Measurements from ENCODE around the gene PHF2. TPM values are rescaled to one million over a fixed set of nuclear protein-coding genes. Genes with fewer than 3 reads are reported as not detected.

Gene PHF2
- polyA plus RNA-seq, 3 donors, result 0.40 to 16.0 (median 0.97) TPM

GRCh38 chr9:93560991-93561390, 15.4 kb upstream of the PHF2 start:
- TF ChIP-seq CTCF (IDR thresholded peaks at IDR 0.05), result no peak
- Histone ChIP-seq H3K4me3 (replicated peaks in 1 of 3; ENCODE audit: low read depth in 2 of 3, low read length in 3 of 3) (no peak overlapping the region), H2AFZ (ENCODE audit: insufficient read depth, low read depth, low read length, poor library complexity, severe bottlenecking) (no peak overlapping the region), H3K79me2 (ENCODE audit: insufficient read depth, low read length) (no peaks in the 10 kb centered on the region), H3K4me1 (ENCODE audit: control insufficient read depth in 1 of 2, insufficient read depth in 2 of 2, low read length in 2 of 2) (peaks cover 2 to 3% of the 10 kb centered on the region in 2 donors), H3K9me3 (replicated peaks in 1 of 2; ENCODE audit: control insufficient read depth in 1 of 2, insufficient read depth in 1 of 2, low read length in 2 of 2) (no peaks in the 10 kb centered on the region), H3K36me3 (replicated peaks in 1 of 2; ENCODE audit: control insufficient read depth in 1 of 2, insufficient read depth in 2 of 2, low read length in 2 of 2) (peaks cover 81 to 93% of the 10 kb centered on the region in 2 donors), H3K27ac (ENCODE audit: low read depth in 1 of 2, low read length in 2 of 2) (no peak overlapping the region), H3K9ac (ENCODE audit: insufficient read depth, low read length, poor library complexity, severe bottlenecking) (no peak overlapping the region), H3K4me2 (replicated peaks; ENCODE audit: extremely low read depth, low read length, poor library complexity, severe bottlenecking) (no peak overlapping the region), H3K27me3 (ENCODE audit: control insufficient read depth in 2 of 2, insufficient read depth in 2 of 2, low read length in 2 of 2) (no peaks in the 10 kb centered on the region), H4K20me1 (ENCODE audit: insufficient read depth, low read length) (no peaks in the 10 kb centered on the region)
- Mint-ChIP-seq H3K36me3 (peaks cover 77 to 88% of the 10 kb centered on the region in 2 donors), H3K27me3 (ENCODE audit: low read depth in 3 of 3) (peaks cover 0 to 1% (median 0%) of the 10 kb centered on the region in 3 donors), H3K27ac (no peak overlapping the region), H3K4me3 (no peak overlapping the region), H3K9me3 (peaks cover 0 to 2% (median 0%) of the 10 kb centered on the region in 7 donors), H3K4me1 (peaks cover 3% of the 10 kb centered on the region)
- intact Hi-C loops (cut with micrococcal nuclease), result loop anchor here in 1 of 2 donors (10.0 kb wide), 4 partner anchors 426 to 886 kb away; partner anchors contain the start of genes BICD2, CARD19, IPPK and NINJ1
- 86% methylated on average over 3 of the region's 5 CpGs for WGBS (ENCODE audit: insufficient coverage)
- no peak for DNase-seq

GRCh38 chr9:93562157-93562556, 14.2 kb upstream of the PHF2 start:
- peaks cover 0 to 2% (median 0%) of the 10 kb centered on the region in 7 donors for H3K9me3 Mint-ChIP-seq
- no peak overlapping the region for H3K4me2 ChIP-seq (replicated peaks; ENCODE audit: extremely low read depth, low read length, poor library complexity, severe bottlenecking)
- H3K79me2 ChIP-seq (ENCODE audit: insufficient read depth, low read length), result no peaks in the 10 kb centered on the region
- no CpG with 5 or more reads among the region's 2 CpGs for WGBS (ENCODE audit: insufficient coverage)
- no peak overlapping the region for H3K27ac Mint-ChIP-seq
- H3K4me3 ChIP-seq (replicated peaks in 1 of 3; ENCODE audit: low read depth in 2 of 3, low read length in 3 of 3), result no peak overlapping the region
- H3K9me3 ChIP-seq (replicated peaks in 1 of 2; ENCODE audit: control insufficient read depth in 1 of 2, insufficient read depth in 1 of 2, low read length in 2 of 2), result no peaks in the 10 kb centered on the region
- no peak overlapping the region for H2AFZ ChIP-seq (ENCODE audit: insufficient read depth, low read depth, low read length, poor library complexity, severe bottlenecking)
- no peak for TF ChIP-seq CTCF (IDR thresholded peaks at IDR 0.05)
- no peaks in the 10 kb centered on the region for H3K27me3 ChIP-seq (ENCODE audit: control insufficient read depth in 2 of 2, insufficient read depth in 2 of 2, low read length in 2 of 2)
- H3K27me3 Mint-ChIP-seq (ENCODE audit: low read depth in 3 of 3), result peaks cover 0 to 1% (median 0%) of the 10 kb centered on the region in 3 donors
- DNase-seq, result no peak
- peaks cover 9% of the 10 kb centered on the region for H3K4me1 Mint-ChIP-seq
- H4K20me1 ChIP-seq (ENCODE audit: insufficient read depth, low read length), result no peaks in the 10 kb centered on the region
- H3K36me3 Mint-ChIP-seq, result peaks cover 66 to 76% of the 10 kb centered on the region in 2 donors
- no peak overlapping the region for H3K4me3 Mint-ChIP-seq
- no peak overlapping the region for H3K27ac ChIP-seq (ENCODE audit: low read depth in 1 of 2, low read length in 2 of 2)
- no peak overlapping the region for H3K9ac ChIP-seq (ENCODE audit: insufficient read depth, low read length, poor library complexity, severe bottlenecking)
- intact Hi-C loops (cut with micrococcal nuclease), result loop anchor here in 1 of 2 donors (10.0 kb wide), 4 partner anchors 427 to 887 kb away; partner anchors contain the start of genes BICD2, CARD19, IPPK and NINJ1
- peaks cover 70 to 81% of the 10 kb centered on the region in 2 donors for H3K36me3 ChIP-seq (replicated peaks in 1 of 2; ENCODE audit: control insufficient read depth in 1 of 2, insufficient read depth in 2 of 2, low read length in 2 of 2)
- peaks cover 10 to 13% of the 10 kb centered on the region in 2 donors for H3K4me1 ChIP-seq (ENCODE audit: control insufficient read depth in 1 of 2, insufficient read depth in 2 of 2, low read length in 2 of 2)

All from CD14-positive monocyte (primary cell).